ENCODE results near the gene PARP16.

- TF ChIP-seq POLR2A (IDR thresholded peaks at IDR 0.05; ENCODE audit: low read depth, low read length), result no peak
- TF ChIP-seq POLR2AphosphoS5 (IDR thresholded peaks at IDR 0.05; ENCODE audit: low read depth, low read length), result no peak
- no peak for TF ChIP-seq TAF1 (IDR thresholded peaks at IDR 0.05; ENCODE audit: borderline replicate concordance, low read depth, low read length)
Observed at GRCh38 chr15:65213241-65213640, 73.4 kb downstream of the PARP16 start.
